Amniotic stem cell (primary cell): ENCODE measurements around the gene WDR20.
"Not testable (repeated sequence)": the region's sequence is repeated elsewhere in the genome, so short reads cannot be mapped to it uniquely, and the experiment has no call there.

Experiments
- DNase-seq: peaks from one replicate; lab custom pipeline; 2025; lab: John Stamatoyannopoulos, UW

Gene WDR20

GRCh38 chr14:102171173-102172020 is 31.7 kb downstream of the WDR20 start:
- no peak for DNase-seq

GRCh38 chr14:102172021-102172272 is 32.2 kb downstream of the WDR20 start:
- not testable (repeated sequence) for DNase-seq

- DNase-seq = not testable (repeated sequence)
Measured at GRCh38 chr14:102172721-102173120, 33.0 kb downstream of the WDR20 start.

- no peak for DNase-seq
Measured at GRCh38 chr14:102177161-102177560, 37.5 kb downstream of the WDR20 start.

- no peak for DNase-seq
Measured at GRCh38 chr14:102178806-102179205, 39.1 kb downstream of the WDR20 start.

- no peak for DNase-seq
Measured at GRCh38 chr14:102180248-102180998, 40.7 kb downstream of the WDR20 start.

- no peak for DNase-seq
Measured at GRCh38 chr14:102181187-102181586, 41.5 kb downstream of the WDR20 start.

GRCh38 chr14:102182190-102182589 is 42.5 kb downstream of the WDR20 start:
- DNase-seq = no peak

GRCh38 chr14:102182936-102183619 is 43.4 kb downstream of the WDR20 start:
- no peak for DNase-seq

GRCh38 chr14:102183886-102184285 is 44.2 kb downstream of the WDR20 start:
- DNase-seq = no peak

- no peak for DNase-seq
Measured at GRCh38 chr14:102184316-102185035, 44.8 kb downstream of the WDR20 start.

GRCh38 chr14:102185360-102185759 is 45.7 kb downstream of the WDR20 start:
- DNase-seq = no peak

GRCh38 chr14:102187044-102187443 is 47.3 kb downstream of the WDR20 start:
- peak; percentile 34 for DNase-seq

- DNase-seq = no peak
Measured at GRCh38 chr14:102187568-102188001, 47.9 kb downstream of the WDR20 start.

- no peak for DNase-seq
Measured at GRCh38 chr14:102188187-102188586, 48.5 kb downstream of the WDR20 start.

GRCh38 chr14:102189874-102190273 is 50.2 kb downstream of the WDR20 start:
- DNase-seq = no peak

GRCh38 chr14:102192840-102193502 is 53.3 kb downstream of the WDR20 start:
- no peak for DNase-seq

- DNase-seq = no peak
Measured at GRCh38 chr14:102194856-102195255, 55.2 kb downstream of the WDR20 start.

- no peak for DNase-seq
Measured at GRCh38 chr14:102195446-102195845, 55.7 kb downstream of the WDR20 start.

GRCh38 chr14:102196039-102196901 is 56.6 kb downstream of the WDR20 start:
- DNase-seq = no peak

- no peak for DNase-seq
Measured at GRCh38 chr14:102196902-102197230, 57.2 kb downstream of the WDR20 start.
